Measurements from ENCODE around the gene HVCN1. TPM values are rescaled to one million over a fixed set of nuclear protein-coding genes. Genes with fewer than 3 reads are reported as not detected.

The HVCN1 gene
- total RNA-seq, 1 donor from 2014 or later, result 4.1 TPM

DNA sequence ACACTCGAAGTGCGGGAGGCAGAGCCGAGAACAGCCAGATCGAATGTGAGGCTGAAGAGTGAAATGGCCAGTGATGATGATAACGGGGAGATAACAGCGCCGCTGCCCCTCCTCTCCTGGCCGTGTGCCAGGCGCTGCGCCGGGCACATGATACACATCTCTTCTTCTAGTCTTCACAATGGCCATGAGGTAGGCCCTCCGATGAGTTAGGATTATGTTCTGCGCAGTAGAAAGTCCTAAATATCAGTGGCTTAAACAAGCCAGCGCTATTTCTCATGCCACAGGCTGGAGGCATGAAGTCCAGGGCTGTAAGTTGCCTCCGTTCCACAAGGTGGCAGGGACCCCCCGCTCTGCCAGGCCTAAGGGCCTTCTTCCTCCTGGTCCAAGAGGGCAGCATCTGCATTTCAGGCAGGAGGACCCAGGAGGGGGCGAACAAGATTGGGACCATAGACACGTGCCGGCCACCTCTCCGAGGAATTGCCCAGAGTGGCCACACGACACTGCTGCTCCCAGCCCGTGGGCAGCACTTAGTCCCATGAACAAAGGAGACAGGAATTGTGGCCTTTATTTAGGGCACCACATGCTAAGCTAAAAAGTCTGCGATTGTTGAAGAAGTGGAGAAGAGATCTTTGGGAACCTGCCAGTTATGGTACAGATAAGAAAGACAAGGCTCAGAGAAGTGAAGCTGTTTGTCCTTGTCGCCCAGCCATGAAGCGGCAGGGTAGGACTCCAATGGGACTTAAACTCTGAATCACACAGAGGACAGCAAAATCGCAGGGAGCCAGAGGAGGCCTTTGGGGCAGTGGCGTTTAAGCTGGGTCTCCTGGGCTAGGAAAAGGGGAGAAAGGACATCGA, 10.9 kb upstream of the HVCN1 start:
- DNase-seq (ENCODE audit: low spot score), result no peak

DNA sequence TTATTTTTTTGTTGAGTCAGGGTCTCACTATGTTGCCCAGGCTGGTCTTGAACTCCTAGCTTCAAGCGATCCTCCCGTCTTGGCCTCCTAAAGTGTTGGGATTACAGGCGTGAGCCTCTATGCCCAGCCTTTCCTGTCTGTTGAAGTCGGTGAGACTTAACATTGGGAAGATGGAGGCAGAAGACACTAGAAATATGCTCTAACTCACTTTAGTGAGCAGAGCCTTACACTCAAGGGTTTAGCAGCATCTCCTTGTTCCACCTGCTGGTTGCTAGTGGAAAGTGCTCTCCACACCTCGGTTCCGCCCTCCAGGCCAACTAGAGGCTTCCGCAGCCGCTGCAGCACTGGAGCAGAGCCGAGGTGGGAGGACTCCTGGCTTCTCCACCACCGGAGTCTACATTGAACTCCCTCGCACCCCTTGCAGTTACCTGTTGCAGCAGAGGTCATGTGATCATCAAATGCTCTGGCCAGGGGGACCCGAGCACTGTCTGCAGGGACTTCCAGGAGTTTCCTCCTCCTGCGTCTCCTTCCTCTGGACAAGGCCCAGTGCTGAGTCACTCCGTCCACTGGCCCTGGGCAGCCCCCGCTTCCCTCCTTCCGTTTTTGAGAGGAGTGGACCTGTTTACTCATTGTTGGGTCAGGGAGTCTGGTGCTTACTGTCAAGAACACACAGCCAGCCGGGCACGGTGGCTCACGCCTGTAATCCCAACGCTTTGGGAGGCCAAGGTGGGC, 9.4 kb upstream of the HVCN1 start:
- peak; percentile 71 for DNase-seq (ENCODE audit: low spot score)

DNA sequence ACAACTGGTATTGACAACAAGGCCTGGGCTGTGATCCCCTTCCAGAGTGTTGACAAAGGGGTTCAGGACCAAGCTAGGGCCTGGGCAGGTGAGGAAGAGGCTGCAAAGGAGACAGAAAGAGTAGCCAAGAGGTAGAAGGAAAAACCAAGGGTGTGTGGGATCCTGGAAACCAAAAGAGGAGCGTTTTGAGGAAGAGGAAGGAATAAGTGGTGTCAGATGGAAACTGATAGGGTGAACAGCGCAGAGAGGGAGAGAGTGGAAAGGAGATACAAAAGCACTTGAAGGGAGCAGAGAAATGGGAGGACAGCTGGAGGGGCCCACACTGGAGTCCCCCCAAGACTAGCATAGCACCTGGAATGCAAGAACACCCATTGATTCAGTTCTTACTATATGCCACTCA, 8.3 kb upstream of the HVCN1 start:
- no peak for DNase-seq (ENCODE audit: low spot score)

DNA sequence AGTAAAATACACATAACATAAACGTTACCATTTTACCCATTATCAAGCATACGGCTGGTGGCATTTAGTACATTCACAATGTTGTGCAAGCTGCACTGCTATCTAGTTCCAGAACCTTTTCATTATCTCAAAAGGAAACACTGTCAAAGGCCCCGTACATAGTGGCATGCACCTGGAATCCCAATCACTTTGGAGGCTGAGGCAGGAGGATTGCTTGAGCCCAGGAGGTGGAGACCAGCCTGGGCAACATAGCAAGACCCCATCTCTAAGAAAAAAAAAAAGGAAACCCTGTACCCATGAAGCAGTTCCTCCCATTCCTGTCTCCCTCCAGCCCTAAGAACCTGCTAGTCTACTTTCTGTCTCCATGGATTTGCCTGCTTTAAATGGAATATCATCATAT, 7.4 kb upstream of the HVCN1 start:
- no peak for DNase-seq (ENCODE audit: low spot score)

DNA sequence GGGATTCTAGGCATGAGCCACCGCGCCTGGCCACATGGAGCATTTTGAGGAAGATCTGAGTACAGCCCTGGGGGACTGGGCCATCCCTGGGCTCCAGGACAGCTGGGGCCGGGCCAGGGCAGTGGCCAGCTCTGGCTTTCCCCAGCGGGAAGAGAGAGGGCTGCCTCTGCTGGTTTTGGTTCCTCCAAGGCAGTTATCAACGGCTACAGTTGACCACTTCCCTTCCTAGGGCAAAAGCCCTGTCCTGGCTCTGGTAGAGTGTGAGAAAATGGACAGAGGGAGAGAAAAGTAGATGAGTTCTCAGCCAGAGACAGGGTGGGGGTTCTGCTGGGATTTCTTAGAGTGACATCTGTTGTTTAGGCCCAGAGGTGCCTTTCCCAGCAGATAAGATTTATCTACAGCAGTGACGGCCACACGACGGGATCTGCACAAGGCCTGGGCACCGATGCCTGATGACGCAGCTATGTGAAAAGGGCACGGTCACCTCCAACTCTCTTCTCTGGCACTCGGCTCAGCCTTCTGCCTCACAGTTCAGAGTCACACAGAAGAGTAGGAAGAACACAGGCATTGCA, 5.5 kb upstream of the HVCN1 start:
- peak; percentile 28 for DNase-seq (ENCODE audit: low spot score)

DNA sequence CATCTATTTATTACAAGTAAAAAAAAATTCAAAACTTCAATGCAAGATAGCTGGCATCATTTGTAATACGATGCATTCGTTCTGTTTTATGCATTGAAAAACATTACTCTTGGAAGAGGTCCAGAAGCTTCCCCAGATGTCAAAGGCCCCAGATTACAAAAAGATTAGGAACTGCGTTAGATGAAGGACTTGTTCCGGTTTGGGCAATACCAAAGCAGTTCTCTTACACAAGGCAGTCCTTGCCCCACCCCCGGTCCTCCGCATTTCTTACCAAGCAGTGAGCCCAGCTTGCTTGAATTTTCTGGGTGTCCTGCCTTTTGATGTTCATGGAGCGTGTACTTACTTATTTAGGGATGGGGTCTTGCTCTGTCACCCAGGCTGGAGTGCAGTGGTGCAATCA, 4.8 kb upstream of the HVCN1 start:
- DNase-seq (ENCODE audit: low spot score), result peak; percentile 42

DNA sequence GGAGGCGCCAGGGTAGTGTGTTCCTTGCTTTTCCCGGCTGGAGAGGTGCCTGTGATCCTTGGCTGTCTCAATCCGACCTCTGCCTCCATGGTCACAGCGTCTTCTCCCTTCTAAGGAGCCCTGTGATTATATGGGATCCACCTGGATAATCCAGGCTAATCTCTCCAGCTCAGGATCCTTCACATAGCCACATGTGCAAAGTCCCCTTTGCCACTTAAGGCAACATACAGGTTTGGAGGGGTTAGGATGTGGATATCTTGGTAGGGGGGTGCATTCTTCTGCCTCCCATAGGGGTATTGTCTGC, 1.2 kb upstream of the HVCN1 start:
- DNase-seq (ENCODE audit: low spot score), result no peak

DNA sequence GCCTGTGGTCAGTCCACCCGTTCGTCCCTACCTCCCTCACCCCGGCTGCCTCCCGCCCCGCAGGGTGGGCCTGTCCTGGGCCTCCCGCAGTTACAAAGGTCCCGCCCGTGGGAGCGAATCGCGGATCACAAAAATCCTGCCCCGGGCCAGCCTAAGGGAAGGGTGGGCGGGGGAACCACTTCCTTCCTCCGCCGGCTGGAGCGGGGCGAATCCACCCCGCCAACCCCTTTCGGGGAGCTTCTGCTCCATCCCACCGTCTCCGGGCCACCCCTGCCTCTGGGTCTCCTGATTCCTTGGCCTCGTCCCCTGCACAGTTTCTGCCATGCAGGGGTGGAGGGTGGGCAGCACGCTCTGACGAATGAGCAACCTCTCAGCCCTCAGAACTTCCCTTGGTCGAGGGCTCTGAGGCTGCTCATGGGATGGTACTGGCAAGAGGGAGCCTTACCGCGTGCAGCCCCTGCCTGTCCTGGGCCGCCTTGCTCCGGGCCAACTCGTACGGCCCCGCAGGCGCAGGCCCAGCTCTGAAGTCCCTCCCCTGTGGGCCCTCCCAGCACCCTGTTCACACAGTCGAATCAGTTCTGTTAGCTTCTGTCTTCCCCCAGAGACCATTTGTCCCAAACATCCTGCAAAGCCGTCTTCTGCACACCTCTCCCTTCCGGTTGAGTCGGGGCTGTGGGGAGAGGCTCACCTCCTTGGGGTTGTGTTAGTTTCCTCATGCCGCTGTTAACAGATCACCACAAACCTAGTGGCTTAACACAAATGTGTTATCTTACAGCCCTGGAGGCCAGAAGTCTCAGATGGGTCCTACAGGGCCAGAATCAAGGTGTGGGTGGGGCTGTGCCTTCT, 589 bp upstream of the HVCN1 start:
- peak; percentile 57 for DNase-seq (ENCODE audit: low spot score)

DNA sequence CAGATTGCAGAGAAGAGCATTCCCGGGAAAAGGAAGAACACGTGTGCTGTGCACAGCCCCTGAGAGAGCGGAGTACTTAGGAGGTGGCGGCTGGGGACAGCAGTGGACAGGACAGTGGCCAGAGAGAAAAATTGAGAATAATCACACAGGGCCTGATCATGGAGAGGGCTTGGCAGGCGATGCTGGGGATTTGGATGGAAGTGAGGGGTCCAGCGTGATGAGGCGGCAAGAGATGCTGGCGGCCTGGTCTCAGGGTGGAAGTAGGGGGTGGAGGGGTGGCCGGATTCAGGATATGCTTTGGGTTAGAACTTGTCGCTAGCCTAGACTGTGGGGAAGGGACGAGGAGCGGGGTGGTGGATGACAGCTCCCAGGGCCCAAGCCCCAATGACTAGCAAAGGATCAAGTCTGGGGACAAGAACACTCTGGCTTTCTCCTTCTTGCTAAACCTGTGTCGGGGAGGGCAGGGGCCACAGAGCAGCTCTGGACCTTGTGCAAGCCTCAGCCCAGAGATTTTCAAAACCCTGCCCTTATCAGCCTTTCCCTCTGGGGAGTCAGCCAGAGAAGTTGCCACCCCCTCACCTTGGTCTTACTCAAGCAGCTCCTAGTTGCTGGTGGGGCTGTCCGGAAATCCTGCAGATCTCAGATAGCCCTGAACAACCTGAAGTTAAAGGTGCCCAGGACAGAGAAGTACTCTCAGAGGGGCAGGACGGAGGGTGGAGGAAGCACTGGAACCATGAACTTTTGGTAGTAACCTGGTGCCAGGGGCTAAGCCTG, 1.3 kb downstream of the HVCN1 start:
- DNase-seq (ENCODE audit: low spot score), result no peak

DNA sequence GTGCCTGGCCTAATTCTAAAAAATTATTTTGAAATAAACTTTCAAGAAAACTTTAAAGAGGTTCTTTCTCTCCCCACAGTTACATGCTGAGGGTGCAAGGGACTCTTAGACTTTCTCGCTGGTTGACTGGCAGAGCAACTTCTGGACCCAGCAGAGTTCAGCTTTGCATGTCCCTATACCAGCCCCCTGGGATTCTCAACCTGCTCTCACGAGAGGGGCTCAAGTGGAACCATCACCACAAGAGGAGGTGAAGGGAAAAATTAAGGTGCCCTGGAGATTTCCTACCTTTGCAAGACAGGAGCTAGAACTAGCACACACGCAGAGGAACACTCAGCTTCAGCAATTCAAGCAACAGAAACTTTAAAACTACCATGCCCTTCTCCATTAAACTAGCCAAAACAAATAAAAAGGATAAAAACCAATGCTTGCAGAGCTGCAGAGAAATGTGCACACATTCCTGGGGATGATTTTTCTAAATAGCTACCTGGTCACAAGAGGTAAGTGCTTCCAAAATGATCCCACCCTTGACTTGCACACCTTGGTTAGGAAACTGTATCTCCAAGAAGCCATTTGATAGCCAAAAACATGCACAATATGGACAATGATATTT, 2.5 kb downstream of the HVCN1 start:
- no peak for DNase-seq (ENCODE audit: low spot score)

DNA sequence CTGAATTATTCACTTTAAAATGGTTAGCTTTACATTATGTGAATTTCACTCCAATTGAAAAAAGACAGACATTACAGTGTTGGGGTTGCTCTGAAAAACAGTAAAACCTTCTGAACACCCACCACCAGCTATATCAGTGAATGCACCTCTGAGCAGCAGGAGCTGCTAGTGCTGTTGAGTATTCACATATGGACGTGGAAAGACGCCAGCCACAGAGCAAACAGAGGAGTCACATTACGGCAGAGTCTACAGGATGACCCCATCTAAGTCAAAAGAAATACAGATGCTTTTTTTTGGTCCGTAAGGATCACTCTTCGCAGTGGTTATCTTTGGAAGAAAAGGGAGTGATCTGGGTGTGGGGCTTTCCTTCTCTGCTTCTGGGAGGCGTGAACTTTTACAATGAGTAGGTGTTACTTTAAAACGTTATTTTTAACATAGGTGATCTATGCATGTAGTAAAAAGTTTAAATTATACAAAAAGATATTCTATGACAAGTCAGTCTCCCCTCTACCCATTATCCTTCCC, 4.5 kb downstream of the HVCN1 start:
- DNase-seq (ENCODE audit: low spot score), result no peak

DNA sequence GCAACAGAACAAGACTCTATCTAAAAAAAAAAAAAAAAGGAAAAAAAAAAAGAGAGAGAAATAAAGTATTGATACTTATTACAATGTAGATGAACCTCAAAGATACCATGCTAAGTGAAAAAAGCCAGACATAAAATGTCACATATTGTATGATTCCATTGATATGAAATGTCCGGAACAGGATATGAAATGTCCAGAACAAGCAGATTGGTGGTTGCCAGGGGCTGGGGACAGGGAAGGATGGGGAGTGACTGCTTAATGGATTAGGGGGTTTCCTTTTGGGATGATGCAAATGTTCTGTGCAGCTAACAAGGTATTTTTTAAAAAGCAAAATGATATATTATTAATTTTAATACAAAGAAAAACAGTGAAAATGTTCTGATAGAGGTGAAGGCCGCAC, 5.0 kb downstream of the HVCN1 start:
- no peak for DNase-seq (ENCODE audit: low spot score)

DNA sequence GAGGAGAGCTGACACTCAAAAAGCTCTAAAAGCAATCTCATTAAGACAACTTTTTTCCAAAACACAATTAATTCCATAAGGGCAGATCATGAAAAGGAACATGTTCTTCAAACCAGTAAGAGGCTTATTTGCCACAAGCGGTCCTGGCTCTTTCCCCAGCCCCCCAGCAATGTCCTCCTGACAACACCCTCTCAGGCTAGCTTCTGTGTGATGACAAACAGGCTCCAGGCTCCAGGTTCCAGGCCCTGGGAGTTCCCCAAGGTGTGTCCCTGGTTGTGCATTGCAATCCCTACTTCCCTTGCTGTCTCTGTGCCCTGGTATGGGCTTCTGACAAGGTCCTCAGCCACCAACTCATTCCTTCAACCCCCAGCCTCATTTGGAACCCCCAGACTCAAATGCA, 8.9 kb downstream of the HVCN1 start:
- no peak for DNase-seq (ENCODE audit: low spot score)

DNA sequence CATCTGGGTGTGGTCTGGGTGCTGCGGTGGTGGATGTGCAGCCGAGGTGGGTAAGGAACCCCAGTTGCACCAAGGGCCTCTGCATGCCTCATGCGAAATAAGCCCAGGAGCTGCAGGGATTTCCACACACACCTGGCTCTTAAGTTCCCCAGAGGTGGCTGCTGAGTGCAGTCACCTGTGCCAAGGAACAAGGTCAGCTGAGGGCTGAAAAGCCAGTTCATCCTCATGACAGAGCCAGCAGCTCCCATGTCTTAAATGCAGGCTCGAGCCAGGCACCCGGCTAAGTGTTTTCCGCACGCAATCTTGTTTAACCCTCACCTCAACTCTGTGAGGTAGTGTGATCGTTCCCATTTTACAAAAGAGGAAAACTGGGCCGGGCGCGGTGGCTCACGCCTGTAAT, 9.7 kb downstream of the HVCN1 start:
- DNase-seq (ENCODE audit: low spot score), result no peak

DNA sequence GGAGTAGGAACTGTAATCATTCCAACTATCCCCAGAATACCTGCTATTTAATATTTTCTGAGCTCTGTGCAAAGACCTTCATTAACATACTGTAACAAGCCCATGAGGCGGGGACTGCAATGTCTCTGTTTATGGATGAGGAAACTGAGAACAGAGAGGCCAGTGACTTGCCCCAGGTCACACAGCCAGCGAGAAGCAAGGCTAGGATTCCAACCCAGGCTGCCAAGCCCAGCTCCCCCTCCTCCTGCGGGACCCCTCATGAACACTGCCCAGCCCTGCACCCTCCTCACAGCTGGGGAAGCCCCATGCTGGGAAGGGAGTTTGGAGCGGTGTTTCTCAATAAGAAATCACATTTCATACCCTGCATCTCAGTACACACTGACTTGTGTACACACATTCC, 10.9 kb downstream of the HVCN1 start:
- no peak for DNase-seq (ENCODE audit: low spot score)

DNA sequence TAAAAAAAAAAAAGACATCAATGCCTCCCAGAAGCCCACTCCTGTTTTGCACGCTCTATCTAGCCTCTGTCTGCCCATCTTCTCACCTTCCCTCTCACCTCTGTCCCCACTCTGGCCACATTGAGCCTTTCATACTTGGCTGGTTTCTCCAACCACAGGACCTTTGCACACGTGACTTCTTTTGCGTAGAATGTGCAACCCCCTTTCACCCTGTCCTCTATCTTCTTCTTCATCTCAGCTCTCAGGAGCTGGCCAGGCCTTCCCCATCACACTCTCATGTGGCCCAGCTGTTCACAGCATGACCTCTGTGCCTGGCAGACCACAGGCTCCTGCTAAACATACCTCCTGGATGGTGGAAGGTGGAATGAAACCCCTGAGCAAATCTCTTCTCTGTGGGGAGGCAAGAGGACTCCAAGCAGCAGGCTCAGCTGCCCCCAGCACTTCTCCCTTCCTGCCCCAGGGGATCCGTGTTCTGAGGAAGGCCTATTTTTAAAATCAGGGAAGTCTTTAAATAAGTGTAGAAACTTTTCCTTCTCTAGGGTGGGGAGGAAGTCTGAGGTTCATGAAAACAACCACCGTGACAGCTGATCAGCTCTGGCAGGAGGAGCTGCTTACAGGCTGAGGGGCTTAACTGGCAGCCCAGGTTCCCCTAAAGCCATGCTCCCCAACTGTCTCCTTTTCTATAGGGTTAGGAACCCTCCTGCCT, 11.6 kb downstream of the HVCN1 start:
- peak; percentile 20 for DNase-seq (ENCODE audit: low spot score)

DNA sequence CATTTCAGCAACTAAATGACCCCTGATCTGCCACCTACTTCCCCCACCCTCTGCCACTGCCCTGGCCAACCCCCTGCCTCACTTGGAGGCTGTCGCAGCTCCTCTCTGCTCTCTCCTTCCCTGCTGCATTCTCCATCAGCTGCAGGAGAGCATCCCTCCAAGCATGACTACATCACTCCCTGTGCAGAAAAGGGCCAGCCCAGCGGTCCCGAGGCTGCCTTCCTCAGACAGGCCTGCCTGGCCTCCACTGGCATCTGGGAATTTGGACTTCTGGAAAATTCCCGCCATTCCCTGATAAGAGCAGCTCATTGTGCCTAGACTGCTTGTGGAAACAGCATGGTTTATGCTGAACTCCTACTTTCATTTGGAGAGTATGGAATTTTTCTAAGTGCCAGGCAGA, 12.7 kb downstream of the HVCN1 start:
- no peak for DNase-seq (ENCODE audit: low spot score)

DNA sequence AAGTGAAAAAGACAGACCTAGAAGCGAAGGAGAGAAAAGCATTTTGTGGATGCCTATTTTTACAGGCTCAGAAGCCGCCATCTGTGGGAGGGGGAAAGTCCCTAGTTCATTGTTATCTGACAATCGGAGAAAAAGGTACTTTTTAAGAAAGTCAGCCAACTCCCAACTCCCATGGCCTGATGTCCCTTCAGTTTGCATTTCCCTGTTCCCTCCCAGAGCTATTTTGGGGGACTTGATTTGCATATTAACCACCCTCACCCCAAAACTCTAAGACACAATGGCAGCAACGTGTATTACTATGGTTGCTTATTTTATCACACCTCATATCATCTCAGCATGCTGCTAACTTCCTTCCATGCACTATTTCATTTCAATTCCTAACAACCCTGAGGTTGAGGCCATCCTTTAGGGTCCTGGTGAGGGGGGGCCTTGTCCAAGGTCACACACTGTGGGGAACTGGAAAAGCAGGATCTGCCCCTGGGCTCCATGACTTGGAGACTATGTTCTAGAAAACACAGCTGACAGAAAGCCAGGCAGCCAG, 18.7 kb downstream of the HVCN1 start:
- no peak for DNase-seq (ENCODE audit: low spot score)

DNA sequence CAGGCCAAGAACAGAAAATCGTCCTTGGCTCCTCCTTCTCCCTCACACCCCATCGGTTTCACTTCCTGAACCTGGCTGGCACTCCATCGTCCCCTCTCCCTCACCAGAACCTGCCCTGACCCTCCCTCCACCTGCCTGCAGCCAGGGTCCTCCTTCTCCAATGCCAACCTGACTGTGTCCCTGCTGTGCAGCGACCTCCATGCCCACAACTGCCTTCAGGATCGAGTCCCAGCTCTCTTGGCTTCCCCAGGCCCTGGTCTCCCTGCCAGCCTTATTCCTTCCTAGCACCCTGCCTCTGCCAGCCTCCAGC, 19.8 kb downstream of the HVCN1 start:
- no peak for DNase-seq (ENCODE audit: low spot score)

Measured in umbilical cord (tissue), 2 donors.